ENCODE data around the gene COLEC11.

COLEC11 gene

DNA sequence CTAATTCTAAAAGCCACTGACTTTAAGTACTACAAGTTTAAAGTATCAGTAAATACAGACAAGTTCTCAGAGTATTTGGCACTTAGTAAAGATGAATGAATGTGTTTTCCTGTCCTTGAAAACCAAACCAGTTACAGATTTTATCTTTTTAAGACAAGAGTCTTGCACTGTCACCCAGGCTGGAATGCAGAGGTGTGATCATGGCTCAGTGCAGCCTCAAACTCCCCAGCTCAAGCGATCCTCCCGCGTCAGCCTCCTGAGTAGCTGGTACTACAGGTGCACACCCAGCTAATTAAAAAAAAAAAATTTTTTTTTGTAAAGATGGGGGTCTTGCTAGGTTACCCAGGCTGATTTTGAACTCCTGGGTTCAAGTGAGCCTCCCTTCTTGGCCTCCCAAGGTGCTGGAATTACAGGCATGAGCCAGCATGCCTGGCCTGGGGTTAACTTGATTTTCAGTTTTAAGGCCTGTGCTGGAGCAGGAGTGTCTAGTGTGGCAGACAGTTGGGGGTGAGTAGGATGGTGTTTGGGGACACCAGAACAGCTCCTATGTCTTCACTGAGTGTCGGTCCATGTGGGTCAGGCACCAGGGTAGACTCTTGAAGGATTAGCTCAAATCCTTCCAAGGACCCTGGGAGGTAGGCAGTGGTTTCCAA is 10.2 kb upstream of the COLEC11 start:
- DNase-seq (ENCODE audit: low read depth in 3 of 3), result no peak

DNA sequence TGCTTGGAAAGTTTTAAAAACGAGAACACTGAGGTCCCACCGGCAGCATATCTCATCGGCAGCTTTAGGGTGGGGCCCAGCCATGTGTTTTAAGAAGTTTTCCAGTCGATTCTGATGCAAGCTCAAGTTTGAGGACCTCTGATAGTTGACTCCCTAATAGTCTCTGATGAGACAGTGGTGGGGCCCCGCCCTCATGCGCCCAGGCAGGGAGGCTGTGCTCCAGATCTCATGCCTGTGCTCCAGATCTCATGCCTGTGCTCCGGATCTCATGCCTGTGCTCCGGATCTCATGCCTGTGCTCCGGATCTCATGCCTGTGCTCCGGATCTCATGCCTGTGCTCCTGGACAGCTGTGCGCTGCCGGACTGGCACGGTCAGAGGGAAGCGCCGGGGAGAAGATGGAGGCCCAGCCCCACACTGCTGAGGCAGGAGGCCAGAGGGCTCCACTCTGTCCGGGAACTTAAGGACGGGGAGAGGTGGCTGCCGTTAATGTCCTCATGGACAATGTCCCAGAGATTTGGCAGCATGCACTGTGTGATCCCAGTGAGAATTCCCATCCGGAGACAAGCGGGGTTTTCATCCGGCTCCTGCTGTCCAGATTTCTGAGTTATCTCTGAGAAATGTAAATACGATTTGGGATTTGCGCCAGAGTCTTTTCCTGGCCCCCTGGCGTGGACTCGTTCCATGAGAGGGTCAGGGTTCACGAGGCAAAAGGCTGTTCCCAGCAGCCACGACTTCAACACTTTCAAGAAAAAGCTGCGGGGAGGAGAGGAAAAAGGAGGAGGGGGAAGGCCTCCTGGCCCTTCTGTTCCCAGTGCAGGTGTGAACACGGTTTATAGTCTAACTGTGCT is 9.4 kb upstream of the COLEC11 start:
- no peak for DNase-seq (ENCODE audit: low read depth in 3 of 3)

DNA sequence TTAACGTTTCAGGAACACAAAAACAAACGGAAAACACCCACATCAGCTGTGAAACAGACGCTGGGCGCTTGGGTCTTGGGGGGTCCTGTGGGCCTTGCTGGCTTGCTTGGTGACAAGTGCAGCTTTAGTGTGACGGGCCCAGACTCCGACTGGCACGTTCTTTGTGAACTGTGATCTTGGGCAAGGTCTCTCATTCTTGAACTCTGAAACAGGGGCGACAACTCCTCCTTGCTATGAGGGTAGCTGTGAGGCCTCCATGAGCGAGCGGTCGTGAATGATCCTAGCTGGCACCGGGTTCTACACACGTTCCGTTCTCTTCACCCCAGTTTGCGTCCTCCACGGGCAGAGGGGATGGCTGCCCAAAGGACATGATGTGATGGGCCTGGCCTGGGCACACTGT is 8.7 kb upstream of the COLEC11 start:
- no peak for DNase-seq (ENCODE audit: low read depth in 3 of 3)

DNA sequence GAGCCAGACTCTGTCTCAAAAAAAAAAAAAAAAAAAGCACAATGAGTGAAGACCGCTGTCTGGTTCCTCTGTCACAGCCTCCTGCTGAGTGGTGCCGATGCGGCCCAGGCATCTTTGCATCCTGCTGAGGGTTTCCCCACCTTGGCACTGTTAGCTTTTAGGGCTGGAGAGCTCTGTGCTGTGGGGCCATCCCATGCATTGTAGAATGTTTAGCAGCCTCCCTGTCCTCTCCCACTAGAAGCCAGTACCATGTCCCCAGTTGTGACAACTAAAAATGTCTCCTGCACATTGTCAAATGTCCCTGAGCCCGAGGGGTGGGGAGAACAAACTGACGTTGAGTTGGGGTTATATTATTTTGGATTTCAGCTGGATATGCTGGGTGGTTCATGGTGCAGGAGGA is 7.9 kb upstream of the COLEC11 start:
- no peak for DNase-seq (ENCODE audit: low read depth in 3 of 3)

DNA sequence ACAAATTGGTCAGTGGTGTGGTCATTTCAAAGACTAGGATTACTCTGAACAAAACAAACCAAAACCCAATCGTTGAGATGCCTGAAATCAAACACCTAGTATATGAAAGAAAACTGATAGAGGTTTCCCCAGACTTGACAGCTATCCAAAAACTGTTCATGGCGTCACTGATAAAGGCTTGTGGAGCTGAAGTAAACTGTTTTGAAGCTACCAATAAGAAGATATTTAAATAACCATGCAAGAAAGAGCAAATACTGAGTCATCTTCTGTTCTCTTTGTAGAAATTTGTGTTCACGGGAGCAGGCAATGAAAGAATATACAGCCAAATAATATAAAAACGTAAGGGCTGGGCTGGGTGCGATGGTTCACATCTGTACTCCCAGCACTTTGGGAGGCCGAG is 7.5 kb upstream of the COLEC11 start:
- no peak for DNase-seq (ENCODE audit: low read depth in 3 of 3)

DNA sequence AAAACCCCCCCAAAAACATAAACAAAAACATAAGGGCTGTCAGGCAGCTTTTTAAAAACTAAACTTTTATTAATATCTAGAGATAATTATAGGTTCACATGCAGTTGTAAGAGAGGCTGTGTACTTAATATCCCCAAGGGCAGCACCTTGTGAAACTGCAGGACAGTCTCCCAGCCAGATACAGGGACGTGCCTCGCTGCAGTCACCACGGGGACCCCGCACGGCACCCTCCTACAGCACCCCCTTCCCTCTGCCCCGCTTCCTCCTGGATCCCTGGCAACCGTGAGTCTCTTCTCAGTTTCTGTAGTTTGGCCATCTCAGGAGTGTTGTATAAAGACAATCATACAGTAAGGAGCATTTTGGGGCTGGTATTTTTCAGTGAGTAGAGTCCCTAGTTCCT is 6.8 kb upstream of the COLEC11 start:
- DNase-seq (ENCODE audit: low read depth in 3 of 3), result no peak

DNA sequence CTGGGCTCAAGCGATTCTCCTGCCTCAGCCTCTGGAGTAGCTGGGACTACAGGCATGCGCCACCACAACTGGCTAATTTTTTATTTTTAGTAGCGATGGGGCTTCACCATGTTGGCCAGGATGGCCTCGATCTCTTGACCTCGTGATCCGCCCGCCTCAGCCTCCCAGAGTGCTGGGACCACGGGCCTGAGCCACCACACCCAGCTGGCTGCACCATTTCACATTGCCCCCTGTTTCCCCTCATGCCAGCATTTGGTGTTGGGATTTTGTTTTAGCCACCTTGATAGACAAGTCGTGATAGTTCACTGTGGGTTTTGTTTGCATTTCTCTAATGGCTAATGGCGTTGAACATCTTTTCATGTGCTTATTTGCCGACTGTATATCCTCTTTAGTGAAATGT is 5.8 kb upstream of the COLEC11 start:
- no peak for DNase-seq (ENCODE audit: low read depth in 3 of 3)

DNA sequence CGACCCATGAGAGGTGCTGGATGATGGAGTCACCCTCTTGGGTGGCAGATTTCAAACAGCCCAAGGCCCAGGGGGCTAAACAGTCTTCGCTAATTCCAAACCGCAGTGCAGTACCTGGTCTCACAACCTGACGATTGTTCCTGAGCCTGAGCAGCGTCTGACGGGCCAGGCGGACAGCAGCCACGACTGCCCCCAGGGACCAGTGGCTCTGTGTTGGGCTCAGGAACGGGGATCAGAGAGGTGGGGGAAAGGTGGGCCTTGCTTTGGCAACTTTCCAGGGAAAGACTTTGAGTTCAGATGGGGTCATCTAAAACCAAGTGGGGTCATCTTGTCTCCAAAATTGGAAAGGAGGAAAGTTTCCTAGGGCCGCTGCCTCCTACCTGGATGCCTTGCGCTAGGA is 492 bp downstream of the COLEC11 start:
- DNase-seq (ENCODE audit: low read depth in 3 of 3), result no peak

DNA sequence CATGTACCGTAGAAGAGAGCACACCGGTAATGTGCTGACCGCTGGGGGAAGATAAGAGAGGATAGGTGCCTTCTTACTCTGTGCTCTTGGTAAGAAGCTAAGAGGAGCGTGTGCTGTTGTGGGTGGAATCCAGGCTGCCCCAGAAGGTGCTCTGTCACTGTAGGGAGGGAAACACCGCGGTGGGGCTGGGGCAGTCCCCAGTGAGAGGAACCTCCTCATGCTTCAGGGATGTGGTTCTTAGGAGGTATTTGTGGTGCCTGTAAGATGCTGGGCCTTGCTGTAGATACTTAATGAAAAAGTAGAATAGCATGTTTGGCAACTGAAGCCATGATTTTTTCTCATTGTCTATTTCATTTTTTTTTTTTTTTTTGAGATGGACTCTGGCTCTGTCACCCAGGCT is 1.1 kb downstream of the COLEC11 start:
- no peak for DNase-seq (ENCODE audit: low read depth in 3 of 3)

DNA sequence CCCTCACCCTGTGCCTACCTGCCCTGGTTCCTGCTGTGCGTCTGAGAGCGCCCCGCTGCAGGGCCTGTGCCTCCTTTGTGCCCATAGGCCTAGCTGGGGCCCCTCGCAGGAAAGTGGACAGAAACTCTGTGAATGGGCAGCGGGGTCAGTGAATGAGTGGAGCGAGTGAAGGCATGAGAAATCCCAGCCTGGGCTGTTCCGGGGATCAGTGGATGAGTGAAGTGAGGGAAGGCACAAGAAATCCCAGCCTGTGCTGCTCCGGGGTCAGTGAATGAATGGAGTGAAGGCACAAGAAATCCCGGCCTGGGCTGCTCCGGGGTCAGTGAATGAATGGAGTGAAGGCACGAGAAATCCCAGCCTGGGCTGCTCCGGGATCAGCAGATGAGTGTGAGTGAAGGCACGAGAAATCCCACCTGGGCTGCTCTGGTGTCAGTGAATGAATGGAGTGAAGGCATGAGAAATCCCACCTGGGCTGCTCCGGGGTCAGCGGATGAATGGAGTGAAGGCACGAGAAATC is 2.0 kb downstream of the COLEC11 start:
- no peak for DNase-seq (ENCODE audit: low read depth in 3 of 3)

DNA sequence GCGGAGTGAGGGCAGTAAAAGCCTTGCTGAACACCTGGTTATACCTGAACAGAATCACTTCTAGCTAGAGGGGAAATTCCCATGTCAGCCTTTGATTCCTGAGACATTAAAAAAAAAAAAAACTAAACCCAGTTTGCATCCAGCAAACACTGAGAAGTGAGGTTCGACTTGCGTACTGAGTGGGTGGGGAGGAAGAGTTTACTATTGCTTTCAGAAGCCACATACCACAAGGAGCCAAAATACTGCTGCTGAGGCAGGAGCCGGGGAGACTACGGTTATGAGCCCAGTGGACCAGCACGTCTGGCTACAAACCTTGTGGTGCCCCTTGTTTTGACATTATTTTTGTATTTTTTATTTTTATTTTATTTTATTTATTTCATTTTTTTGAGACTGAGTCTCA is 2.7 kb downstream of the COLEC11 start:
- no peak for DNase-seq (ENCODE audit: low read depth in 3 of 3)

DNA sequence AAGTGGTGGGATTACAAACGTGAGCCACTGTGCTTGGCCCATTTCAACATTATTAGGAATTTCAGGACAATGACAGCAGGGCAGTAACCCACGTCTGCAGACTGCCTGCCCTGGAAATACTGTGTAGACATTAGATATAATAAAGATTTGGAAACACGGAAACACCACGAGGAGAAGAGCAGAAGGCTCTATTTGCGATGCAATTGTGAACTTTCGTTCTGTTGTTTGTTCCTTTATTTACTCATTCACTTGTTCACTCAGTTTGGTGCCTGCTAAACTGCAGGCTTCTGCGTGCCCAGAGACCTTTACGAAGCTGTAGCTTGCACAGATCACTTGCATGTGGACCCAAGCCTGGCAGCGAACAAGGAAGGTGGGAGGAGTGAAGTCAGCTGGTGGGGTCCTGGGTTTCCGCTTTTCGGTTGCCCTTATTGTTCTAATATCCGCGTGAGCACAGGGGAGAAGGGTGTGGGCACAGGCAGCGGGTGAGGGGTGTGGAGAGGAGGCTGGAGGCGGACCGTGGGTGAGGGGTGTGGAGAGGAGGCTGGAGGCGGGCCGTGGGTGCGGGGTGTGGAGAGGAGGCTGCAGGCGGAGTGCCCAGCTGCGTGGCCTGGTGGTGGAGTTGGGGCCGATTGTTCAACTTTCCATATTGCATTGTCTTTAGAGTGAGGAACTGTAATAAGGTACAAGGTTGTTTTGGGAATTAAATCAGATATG is 3.4 kb downstream of the COLEC11 start:
- no peak for DNase-seq (ENCODE audit: low read depth in 3 of 3)

DNA sequence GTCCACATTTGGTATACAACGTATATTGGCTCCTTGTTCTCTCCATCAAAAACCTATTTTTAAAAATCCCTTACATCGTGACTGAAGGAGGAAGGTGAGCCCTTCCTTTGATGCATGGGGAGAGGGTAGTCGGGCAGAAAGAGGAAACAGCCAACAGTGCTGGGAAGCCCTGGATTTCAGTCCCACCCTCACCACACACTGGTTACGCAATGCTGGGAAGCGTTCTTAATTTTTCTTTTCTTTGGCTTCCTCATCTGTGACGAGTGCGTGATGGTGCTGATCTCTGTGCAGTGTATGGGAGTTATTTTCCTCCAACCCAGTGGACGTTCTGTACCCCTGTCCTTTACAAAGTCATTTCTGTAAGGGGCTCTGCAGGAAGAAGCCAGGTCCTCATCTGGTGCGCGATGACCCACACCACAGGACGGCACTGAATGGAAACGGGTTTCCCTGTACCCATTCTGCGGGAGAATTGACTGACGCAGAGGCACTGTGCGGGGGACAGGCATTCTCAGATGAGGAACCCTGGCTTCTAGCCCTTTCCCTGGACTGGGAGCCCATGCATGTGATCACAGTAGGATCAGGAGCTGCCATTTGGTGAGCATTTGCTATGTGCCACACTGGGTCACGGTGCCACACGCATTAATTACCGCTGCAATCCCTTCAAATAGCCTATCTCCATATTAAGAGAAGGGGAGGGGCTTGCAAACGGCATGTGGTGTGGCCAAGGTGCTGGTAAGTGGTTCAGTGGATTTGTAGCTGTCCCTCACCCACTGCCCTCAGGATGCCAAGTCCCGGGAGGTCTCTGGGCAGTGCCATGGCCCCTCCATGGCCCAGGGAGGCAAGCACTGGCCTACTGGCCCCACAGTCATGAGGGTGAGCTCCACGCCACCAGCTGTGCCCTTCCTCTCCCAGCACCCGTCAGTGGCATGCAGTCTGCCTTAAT is 4.3 kb downstream of the COLEC11 start:
- no peak for DNase-seq (ENCODE audit: low read depth in 3 of 3)

DNA sequence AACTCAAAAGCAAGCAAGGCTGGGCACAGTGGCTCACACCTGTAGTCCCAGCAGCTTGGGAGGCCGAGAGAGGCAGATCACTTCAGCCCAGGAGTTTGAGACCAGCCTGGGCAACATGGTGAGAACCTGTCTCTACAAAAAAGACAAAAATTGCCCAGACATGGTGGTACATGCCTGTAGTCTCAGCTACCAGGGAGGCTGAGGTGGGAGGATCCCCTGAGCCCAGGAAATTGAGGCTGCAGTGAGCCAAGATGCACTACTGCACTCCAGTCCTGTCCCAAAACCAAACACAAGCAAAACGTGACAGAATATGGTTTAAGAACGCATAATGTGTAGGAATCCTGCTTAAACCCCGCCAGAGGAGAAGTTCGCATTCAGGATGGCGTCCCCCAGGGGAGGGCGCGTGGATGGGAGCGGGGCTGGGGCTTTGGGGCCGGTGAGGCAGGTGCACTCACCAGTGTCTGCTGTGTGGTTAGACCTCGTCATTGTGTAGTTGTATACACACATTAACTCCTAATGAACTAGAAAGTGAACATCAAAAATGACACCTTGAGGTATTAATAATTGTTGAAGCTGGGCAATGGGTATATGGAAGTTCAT is 5.4 kb downstream of the COLEC11 start:
- DNase-seq (ENCODE audit: low read depth in 3 of 3), result no peak

DNA sequence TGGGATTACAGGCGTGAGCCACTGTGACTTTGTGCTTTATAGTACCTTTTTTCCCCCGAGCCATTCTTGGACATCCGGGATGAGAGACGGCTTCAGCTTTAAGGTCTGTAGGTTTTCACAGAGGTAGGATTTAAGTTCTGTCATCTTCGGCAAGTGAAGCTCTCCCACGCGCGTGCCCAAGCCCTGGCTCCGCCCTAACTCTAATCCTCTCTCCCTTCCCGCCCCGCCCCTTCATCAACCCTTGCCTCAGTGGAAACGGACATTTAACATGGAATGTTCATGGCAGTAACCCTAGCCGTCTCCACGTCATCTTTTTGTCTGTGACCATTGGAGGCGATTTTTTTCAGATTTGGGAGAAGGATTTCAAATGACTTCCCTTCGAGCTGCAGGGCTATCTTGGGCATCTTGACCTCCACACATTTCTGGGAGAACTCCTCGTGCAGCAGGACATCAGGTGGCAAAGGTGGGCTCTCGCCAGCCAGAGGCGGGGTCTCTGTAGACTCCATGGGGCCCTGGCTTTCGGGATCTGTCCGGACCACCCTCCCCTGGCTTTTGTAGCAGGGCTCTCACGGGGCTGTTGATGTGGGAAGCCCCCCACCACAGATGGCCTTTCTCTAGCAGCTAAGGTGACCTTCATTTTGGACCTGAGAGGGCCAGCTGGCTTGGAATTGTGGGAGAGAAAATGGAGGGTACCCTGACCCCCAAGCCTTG is 6.8 kb downstream of the COLEC11 start:
- no peak for DNase-seq (ENCODE audit: low read depth in 3 of 3)

DNA sequence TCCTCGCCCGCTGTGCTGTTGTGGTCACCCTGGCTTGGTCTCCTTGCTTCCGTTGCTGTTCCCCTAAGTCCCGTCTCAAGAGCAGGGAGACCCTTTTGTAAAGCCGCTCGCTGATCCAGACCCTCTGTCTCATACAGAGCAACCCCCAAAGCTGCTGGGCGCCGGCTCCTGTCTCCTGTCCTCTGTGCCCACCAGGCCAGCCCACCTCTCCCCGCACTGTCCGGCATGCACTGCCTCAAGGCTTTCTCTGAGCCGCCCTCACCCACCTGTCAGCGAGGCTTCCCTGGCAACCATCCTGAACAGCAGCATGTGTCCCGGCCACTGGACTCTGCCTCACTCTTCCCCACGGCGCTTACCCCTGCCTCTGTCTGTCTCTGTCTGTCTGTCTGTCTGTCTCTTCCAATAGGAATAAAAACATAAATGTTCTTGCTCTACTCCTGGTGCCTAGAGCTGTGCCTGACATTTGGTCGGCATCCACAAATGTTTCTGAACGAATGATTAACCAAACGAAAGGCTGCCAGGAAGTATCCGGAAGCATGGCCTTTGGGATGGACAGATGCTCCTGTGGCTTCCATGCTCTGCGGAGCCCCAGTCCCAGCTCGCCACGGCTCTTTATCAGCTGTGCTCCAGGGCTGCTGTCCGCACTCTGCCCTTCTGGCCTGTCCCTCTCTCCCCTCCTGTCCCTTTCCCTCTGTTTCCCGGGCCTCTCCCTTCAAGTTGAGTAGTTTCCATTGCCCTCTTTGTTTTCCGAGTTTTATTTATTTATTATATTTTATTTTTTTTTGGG is 7.8 kb downstream of the COLEC11 start:
- no peak for DNase-seq (ENCODE audit: low read depth in 3 of 3)

DNA sequence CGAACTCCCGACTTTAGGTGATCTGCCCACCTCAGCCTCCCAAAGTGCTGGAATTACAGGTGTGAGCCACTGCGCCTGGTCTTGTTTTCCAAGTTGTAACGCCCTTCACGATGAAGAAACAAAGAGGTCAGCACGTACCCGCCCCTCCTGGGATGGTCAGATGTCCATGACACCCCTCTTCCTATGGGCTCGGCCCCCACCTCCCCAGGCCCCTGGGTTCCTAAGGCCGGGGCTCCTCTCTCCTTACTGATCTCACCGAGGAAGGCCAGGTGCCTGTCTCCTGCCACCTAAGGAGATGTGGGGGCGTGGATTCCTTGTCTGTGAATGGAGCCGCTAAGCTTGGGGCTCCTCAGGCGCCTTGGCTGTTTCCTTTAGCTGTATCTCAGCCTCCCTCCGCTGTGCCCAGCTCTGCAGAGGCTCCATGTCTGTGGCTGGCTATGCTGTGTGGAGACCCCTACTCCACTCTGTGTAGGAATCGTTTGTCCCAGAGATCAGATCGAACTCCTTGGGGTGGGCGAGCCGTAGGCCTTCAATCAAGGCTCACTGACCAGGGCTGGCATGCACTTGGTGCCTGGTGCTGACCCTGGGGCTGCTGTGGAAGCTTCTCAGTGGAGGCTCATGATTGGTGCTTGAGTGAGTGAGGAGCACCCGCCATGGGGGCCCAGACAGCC is 8.8 kb downstream of the COLEC11 start:
- DNase-seq (ENCODE audit: low read depth in 3 of 3), result no peak

DNA sequence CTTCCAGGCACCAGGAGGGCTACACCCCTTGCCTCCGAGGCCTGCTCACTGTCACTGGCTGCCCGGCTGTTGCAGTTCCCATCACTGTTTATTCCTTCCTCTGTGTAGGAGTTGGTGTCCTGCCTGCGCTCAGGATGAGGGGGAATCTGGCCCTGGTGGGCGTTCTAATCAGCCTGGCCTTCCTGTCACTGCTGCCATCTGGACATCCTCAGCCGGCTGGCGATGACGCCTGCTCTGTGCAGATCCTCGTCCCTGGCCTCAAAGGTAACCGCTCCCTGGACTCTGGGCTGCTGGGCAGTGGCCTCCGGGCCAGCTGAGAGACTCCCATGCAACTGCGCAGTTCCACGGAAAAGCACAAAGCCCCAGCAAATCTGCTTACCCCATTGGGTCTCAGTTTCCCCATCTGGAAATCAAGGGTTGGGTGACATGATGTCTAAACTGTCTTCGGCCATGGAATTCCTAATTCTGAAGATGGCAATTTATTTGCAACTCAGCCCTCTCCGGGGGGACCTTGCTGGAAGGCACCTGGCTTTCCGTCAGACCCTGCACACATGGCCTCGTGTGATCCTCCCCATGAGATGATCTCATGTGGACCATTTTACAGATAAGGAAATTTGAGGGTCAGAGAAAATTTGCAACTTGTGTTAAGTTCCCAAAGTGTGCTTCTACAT is 9.4 kb downstream of the COLEC11 start:
- no peak for DNase-seq (ENCODE audit: low read depth in 3 of 3)

All from stimulated activated CD4-positive, alpha-beta T cell treated with anti-CD3 and anti-CD28 coated beads, TNF-alpha, amount 100 ng/mL, for 4 hours (primary cell).